Left ventricle myocardium superior (tissue), 1 donor: ENCODE data around the gene RFWD3. TPM values are rescaled to one million over a fixed set of nuclear protein-coding genes. Genes with fewer than 3 reads are reported as not detected.

Experiments
- ATAC-seq: fragments of 200-7000 bp; cut with Tn5 transposase; one replicate; pipeline ENCODE4 v1.9.1; 2020; ENCODE audit warnings: mild to moderate bottlenecking, moderate library complexity
- DNase-seq: peaks from one replicate; pipeline ENCODE4 v3.0.0-alpha.2; 2020
- intact Hi-C: fragments of 100-400 bp; cut with micrococcal nuclease; formaldehyde crosslinking; loops from one replicate; pipeline ENCODE4 v1.11.0; 2022
- long read RNA-seq: library from polyadenylated mRNA; unstranded; transcript quantifications from one replicate; pipeline ENCODE4 v2.0.0, GENCODE V29; 2021
- total RNA-seq: library from RNA; stranded (reverse); fragmentation: NEBNext Ultra II Directional; extraction: Animal tissue kit (Norgen Biotek cat#: 25700); gene quantifications from one replicate; pipeline ENCODE4 v1.2.1, GENCODE V29; 2021
- donor health status: DM: no; HTN: yes; CAD: no; lungs with severe emphysema.

Gene RFWD3
- total RNA-seq = 4.6 TPM
- long read RNA-seq, full-length matches to known transcripts = 1 of 1 reads
- long read RNA-seq, partial matches to known transcripts = 0 of 1 reads
- long read RNA-seq, other reads (novel, unspliced or antisense) = 0 of 1 reads

DNA sequence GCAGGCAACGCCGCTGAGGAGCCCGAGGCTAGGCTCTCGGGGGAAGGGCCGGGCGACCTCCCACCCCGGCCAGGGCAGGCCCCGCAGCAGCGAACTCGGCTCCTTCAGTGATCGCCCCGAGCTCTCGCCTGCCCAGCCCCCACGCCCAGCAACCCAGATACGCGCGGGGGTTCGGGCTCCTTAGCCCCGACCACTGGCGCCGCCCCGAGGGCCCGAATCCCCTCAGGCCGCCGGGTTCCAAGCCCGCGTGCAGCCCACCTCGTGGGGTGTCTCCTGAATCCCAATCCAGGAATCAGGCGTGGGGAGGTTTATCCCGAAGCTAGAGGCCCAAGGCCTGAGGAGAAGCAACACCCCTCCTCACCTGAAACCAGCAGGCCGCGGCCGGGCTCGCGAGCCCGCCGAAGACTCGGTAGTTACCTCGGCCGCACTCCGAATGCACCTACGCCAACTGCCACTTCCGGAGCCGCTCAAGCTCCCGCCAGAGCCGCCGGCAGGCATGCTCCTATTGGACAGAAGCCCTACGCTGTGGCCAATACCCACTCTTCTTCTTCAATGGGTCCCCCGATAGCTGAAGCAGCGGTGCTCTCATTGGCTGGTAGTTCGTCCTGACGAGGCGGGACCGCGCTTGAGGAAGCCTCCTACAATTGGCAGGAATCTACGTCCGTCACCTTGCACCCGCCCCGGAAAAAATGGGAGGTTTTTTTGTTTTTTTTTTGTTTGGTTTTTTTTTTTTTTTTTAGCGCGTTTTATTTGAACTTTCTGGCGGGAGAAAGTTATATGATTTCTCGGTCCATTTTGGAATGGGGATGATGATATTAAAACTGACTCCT lies at the start of gene RFWD3:
Gene RFWD3 (minus strand): TSS at position 453 of the 830 bp plus-strand sequence. CDS start 5,428 bp downstream, outside the sequence.
- peak; percentile 95 for DNase-seq
- intact Hi-C loops = no loop called here
- ATAC-seq = peak; percentile 100

- intact Hi-C loops = no loop called here
- ATAC-seq (no peak), DNase-seq (no peak)
These were observed 49.7 kb upstream of the RFWD3 start for GRCh38 chr16:74716355-74716754.

DNA sequence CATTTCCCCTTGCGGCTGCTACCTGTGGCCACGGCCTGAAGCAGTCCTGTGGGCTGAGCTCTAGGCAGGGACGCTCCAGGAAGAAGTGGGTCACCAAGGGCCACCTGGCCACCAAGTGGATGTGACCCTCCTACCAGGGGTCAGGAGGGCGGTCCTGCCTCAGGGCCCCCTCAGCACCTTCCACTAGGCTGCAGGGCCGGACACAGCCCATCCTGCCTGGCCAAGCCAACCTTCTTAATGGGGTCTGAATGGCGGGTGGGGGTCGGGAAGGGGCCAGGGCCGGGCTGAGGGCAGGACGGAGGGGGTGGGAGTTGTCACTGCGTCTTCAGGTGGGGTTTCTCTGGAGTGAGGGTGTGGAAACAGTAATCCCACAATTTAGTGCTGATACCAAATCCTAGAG lies 47.2 kb upstream of the RFWD3 start:
- ATAC-seq = no peak
- DNase-seq = no peak
- intact Hi-C loops = no loop called here

GRCh38 chr16:74713325-74713724 lies 46.6 kb upstream of the RFWD3 start:
- ATAC-seq = no peak
- intact Hi-C loops = no loop called here

DNA sequence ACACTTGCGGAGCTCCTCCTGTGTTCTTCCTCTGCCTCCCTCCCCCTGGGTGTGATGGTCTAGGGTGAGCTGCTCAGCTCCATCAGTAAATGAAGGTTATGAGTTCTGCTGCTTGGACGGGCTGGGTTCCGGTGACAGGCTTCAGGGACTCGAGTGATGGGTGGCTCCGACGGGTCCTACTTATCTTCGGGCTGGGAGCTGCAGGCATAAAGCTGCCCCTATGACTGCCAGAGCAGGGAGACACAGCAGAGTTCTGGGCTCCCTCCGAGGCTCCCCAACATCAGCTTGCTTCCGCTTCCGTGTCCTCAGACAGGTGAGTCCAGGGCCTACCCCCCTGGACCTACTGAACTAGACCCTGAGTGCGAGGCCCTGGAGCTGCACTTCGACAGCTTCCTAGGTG lies 45.3 kb upstream of the RFWD3 start:
- ATAC-seq = no peak
- intact Hi-C loops = no loop called here

More at GRCh38 chr16:74713325-74713724, 46.6 kb upstream of the RFWD3 start:
- no peak for DNase-seq

DNA sequence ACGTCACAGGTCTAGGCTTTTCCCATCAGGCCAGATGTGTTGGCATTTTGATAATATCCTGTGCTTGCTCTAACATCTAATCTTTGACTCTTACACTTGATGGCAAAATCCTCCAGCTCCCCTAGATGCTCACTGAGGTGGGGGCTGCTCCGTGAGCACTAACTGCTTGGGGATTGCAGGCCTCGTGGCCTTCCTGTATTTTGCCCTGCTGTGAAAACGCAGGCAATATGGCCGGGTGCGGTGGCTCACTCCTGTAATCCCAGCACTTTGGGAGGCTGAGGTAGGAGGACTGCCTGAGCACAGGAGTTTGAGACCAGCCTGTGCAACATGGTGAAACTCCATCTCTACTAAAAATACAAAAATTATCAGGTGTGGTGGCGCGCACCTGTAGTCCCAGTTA lies 43.7 kb upstream of the RFWD3 start:
- ATAC-seq (no peak), DNase-seq (no peak)
- intact Hi-C loops = no loop called here

More for the DNA sequence above, 45.3 kb upstream of the RFWD3 start:
- DNase-seq = no peak

GRCh38 chr16:74709441-74709877 lies 42.8 kb upstream of the RFWD3 start:
- peak; percentile 92 for ATAC-seq
- intact Hi-C loops = loop anchor here (10.0 kb wide), 1 partner anchor 155 kb away; no protein-coding TSS in a partner anchor
- DNase-seq = peak; percentile 86

GRCh38 chr16:74700438-74701225 lies 34.0 kb upstream of the RFWD3 start, which contains the start of gene MLKL:
Gene MLKL, minus strand, starts transcription at chr16:74700862. Its CDS starts 5,105 bp downstream, at chr16:74695757.
- DNase-seq (peak; percentile 69), ATAC-seq (peak; percentile 81)
- intact Hi-C loops = loop anchor here (10.0 kb wide), 1 partner anchor 164 kb away; no protein-coding TSS in a partner anchor

- ATAC-seq (peak; percentile 60), DNase-seq (no peak)
- intact Hi-C loops = loop anchor here (10.0 kb wide), 1 partner anchor 165 kb away; no protein-coding TSS in a partner anchor
These were observed 33.4 kb upstream of the RFWD3 start for GRCh38 chr16:74700116-74700437.

DNA sequence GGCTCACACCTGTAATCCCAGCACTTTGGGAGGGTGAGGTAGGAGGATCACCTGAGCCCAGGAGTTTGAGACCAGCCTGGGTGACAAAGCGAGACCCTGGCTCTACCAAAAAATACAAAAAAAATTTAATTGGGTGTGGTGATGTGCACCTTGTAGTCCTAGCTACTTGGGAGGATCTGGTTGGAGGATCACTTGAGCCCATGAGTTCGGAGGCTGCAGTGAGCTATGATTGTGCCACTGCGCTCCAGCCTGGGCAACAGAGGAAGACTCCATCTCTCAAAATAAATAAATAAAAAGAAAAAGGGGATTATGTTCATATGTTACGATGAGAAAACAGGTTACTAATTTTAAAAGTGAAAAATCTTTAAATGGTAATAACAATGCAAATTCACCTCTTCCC lies 33.0 kb upstream of the RFWD3 start:
- DNase-seq = no peak
- intact Hi-C loops = loop anchor here (10.0 kb wide), 1 partner anchor 165 kb away; no protein-coding TSS in a partner anchor
- ATAC-seq = no peak

GRCh38 chr16:74698222-74698621 lies 31.5 kb upstream of the RFWD3 start:
- no peak for ATAC-seq
- no peak for DNase-seq
- intact Hi-C loops = no loop called here

DNA sequence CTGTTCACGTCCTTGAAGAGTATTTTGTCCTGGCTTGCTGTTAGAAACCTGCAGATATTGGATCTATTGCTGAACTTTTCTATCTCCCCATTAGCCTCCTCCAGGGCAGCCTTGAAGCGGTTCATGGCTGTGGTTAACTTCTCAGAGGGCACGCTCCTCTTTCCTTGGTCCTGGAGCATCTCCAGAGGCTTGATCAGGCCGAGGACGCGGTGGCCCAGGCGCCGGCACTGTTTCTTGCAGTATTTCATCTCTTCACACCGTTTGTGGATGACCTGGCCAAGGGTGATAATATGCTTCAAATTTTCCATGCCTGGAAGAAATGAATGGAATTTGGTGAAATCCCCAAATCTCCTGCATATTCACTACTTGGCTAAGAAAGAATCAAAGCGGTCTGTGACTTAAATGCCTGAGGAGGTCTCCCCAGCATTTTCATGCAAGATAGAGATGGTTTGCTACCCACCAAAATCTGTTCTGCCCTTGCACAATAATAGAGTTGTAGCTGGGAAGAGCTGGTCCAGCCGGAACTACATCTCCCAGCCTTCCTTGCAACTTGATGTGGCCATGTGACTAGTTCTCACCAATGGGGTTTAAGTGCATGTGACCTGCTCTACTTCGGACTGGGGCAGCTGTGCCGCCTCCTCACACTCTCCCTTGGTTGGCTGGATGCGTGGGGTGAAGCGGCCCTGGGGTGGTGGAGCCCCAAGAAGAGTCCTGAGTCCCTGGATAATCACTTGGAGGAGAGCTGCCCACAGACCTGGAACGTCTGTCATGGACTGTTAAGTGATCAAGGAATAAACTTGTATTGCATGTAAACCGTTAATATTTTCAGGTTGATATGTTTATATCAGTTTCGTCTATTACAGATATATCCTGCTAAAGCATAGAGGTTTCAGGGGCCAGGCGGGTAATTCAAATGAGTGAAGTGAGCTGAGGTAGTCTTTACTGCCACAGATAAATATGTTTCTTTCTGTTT lies 29.1 kb upstream of the RFWD3 start:
- intact Hi-C loops = no loop called here
- ATAC-seq (peak; percentile 95), DNase-seq (peak; percentile 77)

GRCh38 chr16:74691093-74691855 lies 24.6 kb upstream of the RFWD3 start:
- ATAC-seq = no peak
- no peak for DNase-seq
- intact Hi-C loops = no loop called here

GRCh38 chr16:74682556-74682955 lies 15.9 kb upstream of the RFWD3 start:
- intact Hi-C loops = no loop called here
- ATAC-seq (no peak), DNase-seq (no peak)

- ATAC-seq (no peak), DNase-seq (no peak)
- intact Hi-C loops = no loop called here
These were observed 14.0 kb upstream of the RFWD3 start for GRCh38 chr16:74680681-74681080.

DNA sequence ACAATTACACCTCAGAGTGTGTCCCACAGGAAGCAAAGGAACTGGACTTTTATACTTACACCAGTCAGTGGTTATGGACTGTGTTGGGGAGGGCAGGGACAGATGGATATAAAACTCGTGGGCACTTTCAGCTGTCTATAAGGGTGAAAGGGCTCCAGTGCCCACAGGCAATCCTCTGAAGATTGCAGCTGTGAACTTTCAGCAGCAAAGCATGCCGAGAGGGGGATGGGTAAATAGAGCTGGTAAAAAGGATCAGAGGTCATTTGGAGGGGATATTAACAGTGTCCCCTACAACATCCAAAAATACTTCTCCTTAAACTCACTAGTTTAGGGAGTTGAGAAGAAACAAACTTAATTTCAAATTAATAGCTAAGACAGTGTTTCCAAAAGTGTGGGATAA lies 13.3 kb upstream of the RFWD3 start:
- ATAC-seq (no peak), DNase-seq (no peak)
- intact Hi-C loops = no loop called here

- DNase-seq (no peak), ATAC-seq (no peak)
- intact Hi-C loops = no loop called here
These were observed 11.2 kb upstream of the RFWD3 start for GRCh38 chr16:74677868-74678267.

DNA sequence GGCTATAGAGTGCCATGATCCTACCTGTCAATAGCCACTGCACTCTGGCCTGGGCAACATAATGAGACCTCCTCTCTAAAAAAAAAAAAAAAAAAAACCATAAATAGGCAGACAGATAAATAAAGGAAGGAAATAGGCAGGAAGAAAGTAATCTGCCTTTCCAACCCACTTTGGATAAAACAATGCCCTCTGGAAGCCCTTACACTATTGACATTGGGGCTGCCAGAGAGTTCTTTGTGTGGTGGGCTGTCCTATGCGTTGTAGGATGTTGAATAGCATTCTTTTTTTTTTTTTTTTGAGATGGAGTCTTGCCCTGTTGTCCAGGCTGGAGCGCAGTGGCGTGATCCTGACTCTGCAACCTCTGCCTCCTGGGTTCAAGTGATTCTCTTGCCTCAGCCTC lies 7.2 kb upstream of the RFWD3 start:
- no peak for ATAC-seq
- intact Hi-C loops = no loop called here
- no peak for DNase-seq
